IMR-90 (cell line): ENCODE results near the gene MYOM1. TPM values are rescaled to one million over a fixed set of nuclear protein-coding genes. Genes with fewer than 3 reads are reported as not detected.

Experiments
- ATAC-seq: fragments of 200-7000 bp; cut with Tn5 transposase; 2 replicates; pipeline ENCODE4 v1.9.1; 2020; ENCODE audit warnings: low read depth, mild to moderate bottlenecking, moderate library complexity
- BruUV-seq: library from RNA; stranded (reverse); fragments of 400-500 nt; replicated peaks from 2 replicates; lab custom pipeline; 2021; lab: Mats Ljungman, UMichigan
- CTCF ChIA-PET: fragments of 300-600 bp; formaldehyde crosslinking; extraction: SDS; loops from one replicate; lab custom pipeline; 2021; ENCODE audit warnings: antibody characterized with exemption; lab: Yijun Ruan, JAX
- POLR2A ChIA-PET: fragments of 300-600 bp; sonication (Branson Sonifier 250); formaldehyde crosslinking; loops from one replicate; lab custom pipeline; 2022; ENCODE audit warnings: antibody characterized with exemption; ENCODE audit not compliant: unreplicated experiment; lab: Charles Lee
- DNase-seq: peaks from one replicate; pipeline ENCODE4 v3.0.0; 2013
- H2AFZ ChIP-seq: replicated peaks from 2 replicates; pipeline ENCODE3; 2013; ENCODE audit warnings: low read length, mild to moderate bottlenecking; ENCODE audit not compliant: poor library complexity
- H2AK5ac ChIP-seq: 2 replicates; pipeline ENCODE4 v1.6.1; 2013; ENCODE audit warnings: low read depth, low read length, inconsistent platforms
- H2AK9ac ChIP-seq: replicated peaks from 2 replicates; pipeline ENCODE3; 2013; ENCODE audit warnings: mild to moderate bottlenecking, low read depth, low read length, moderate library complexity; ENCODE audit not compliant: poor library complexity
- H2BK120ac ChIP-seq: 2 replicates; pipeline ENCODE4 v1.6.1; 2013; ENCODE audit warnings: low read depth, low read length, inconsistent platforms
- H2BK15ac ChIP-seq: 3 replicates; pipeline ENCODE4 v1.6.1; 2013; ENCODE audit warnings: low read depth, low read length, inconsistent platforms
- H2BK20ac ChIP-seq: 2 replicates; pipeline ENCODE4 v1.6.1; 2013; ENCODE audit warnings: low read depth, mild to moderate bottlenecking, inconsistent platforms, low read length, moderate library complexity
- H2BK5ac ChIP-seq: 2 replicates; pipeline ENCODE4 v1.6.1; 2013; ENCODE audit warnings: mild to moderate bottlenecking, low read depth, low read length, inconsistent platforms; ENCODE audit not compliant: poor library complexity, severe bottlenecking
- H3K14ac ChIP-seq: replicated peaks from 2 replicates; pipeline ENCODE4 v1.6.1; 2013; ENCODE audit warnings: low read depth, low read length, inconsistent platforms
- H3K18ac ChIP-seq: 2 replicates; pipeline ENCODE4 v1.6.1; 2013; ENCODE audit warnings: low read depth, low read length, control low read depth
- H3K23ac ChIP-seq: 2 replicates; pipeline ENCODE4 v1.6.1; 2013; ENCODE audit warnings: low read depth, low read length, inconsistent platforms
- H3K27ac ChIP-seq: 2 replicates; pipeline ENCODE4 v1.5.1; 2013; ENCODE audit warnings: mild to moderate bottlenecking, control low read depth, low read length; ENCODE audit not compliant: insufficient read depth
- H3K27me3 ChIP-seq: 2 replicates; pipeline ENCODE4 v1.6.1; 2013; ENCODE audit warnings: low read length; ENCODE audit not compliant: control insufficient read depth, insufficient read depth
- H3K36me3 ChIP-seq: 2 replicates; pipeline ENCODE4 v1.6.1; 2013; ENCODE audit warnings: low read length, mixed read lengths; ENCODE audit not compliant: control insufficient read depth, insufficient read depth
- H3K4ac ChIP-seq: 2 replicates; pipeline ENCODE4 v1.6.1; 2013; ENCODE audit warnings: low read depth, low read length, inconsistent platforms
- H3K4me1 ChIP-seq: 2 replicates; pipeline ENCODE4 v1.6.1; 2013; ENCODE audit warnings: low read length, mixed read lengths; ENCODE audit not compliant: control insufficient read depth, insufficient read depth
- H3K4me2 ChIP-seq: 2 replicates; pipeline ENCODE4 v1.6.1; 2013; ENCODE audit warnings: low read depth, mild to moderate bottlenecking, control low read depth, low read length, moderate library complexity
- H3K4me3 ChIP-seq: 2 replicates; pipeline ENCODE4 v1.5.1; 2013; ENCODE audit warnings: low read depth, mild to moderate bottlenecking, control low read depth, low read length, moderate library complexity; ENCODE audit not compliant: insufficient read depth
- H3K56ac ChIP-seq: 2 replicates; pipeline ENCODE4 v1.6.1; 2013; ENCODE audit warnings: low read length, inconsistent platforms; ENCODE audit not compliant: insufficient read depth; ENCODE audit errors: extremely low read depth
- H3K79me1 ChIP-seq, 2 experiments: 2 replicates each; pipeline ENCODE4 v1.6.1; 2013; ENCODE audit warnings: low read length in 2 of 2, inconsistent platforms in 1 of 2, low read depth in 1 of 2
- H3K9ac ChIP-seq: 2 replicates; pipeline ENCODE4 v1.6.1; 2013; ENCODE audit warnings: low read depth, low read length, control low read depth
- H3K9me1 ChIP-seq: 2 replicates; pipeline ENCODE4 v1.6.1; 2013; ENCODE audit warnings: low read length, inconsistent platforms; ENCODE audit not compliant: insufficient read depth
- H3K9me3 ChIP-seq: 2 replicates; pipeline ENCODE4 v1.6.1; 2013; ENCODE audit warnings: low read length; ENCODE audit not compliant: control insufficient read depth, insufficient read depth
- H4K20me1 ChIP-seq: 2 replicates; pipeline ENCODE4 v1.6.1; 2013; ENCODE audit warnings: low read length, inconsistent platforms; ENCODE audit not compliant: insufficient read depth
- H4K5ac ChIP-seq: 2 replicates; pipeline ENCODE4 v1.6.1; 2013; ENCODE audit warnings: mild to moderate bottlenecking, low read depth, low read length, control low read depth
- H4K8ac ChIP-seq, 2 experiments: 2 replicates each; pipeline ENCODE4 v1.6.1; 2013; ENCODE audit warnings: low read depth in 2 of 2, low read length in 2 of 2, control low read depth in 1 of 2, inconsistent platforms in 1 of 2
- H4K91ac ChIP-seq: 2 replicates; pipeline ENCODE4 v1.6.1; 2013; ENCODE audit warnings: low read depth, low read length, inconsistent platforms; ENCODE audit not compliant: insufficient read depth
- CEBPB ChIP-seq: IDR thresholded peaks from 2 replicates; pipeline ENCODE4 v1.6.1; 2012; ENCODE audit warnings: low read depth, low read length, improper control_type of control experiment
- CHD1 ChIP-seq: IDR thresholded peaks from 2 replicates; pipeline ENCODE4 v1.6.1; 2012; ENCODE audit warnings: low read depth, low read length, improper control_type of control experiment
- FOS ChIP-seq: fragments of 150-350 bp; IDR thresholded peaks from 2 replicates; pipeline ENCODE4 v1.6.1; 2016; ENCODE audit warnings: low read depth, low read length
- MAFK ChIP-seq: IDR thresholded peaks from 2 replicates; pipeline ENCODE4 v1.6.1; 2012; ENCODE audit warnings: low read depth, low read length, improper control_type of control experiment
- MAZ ChIP-seq: IDR thresholded peaks from 2 replicates; pipeline ENCODE4 v1.6.1; 2012; ENCODE audit warnings: low read depth, mild to moderate bottlenecking, low read length, improper control_type of control experiment, moderate library complexity, borderline replicate concordance
- POLR2A ChIP-seq: IDR thresholded peaks from 2 replicates; pipeline ENCODE4 v1.6.1; 2012; ENCODE audit warnings: mild to moderate bottlenecking, low read depth, low read length
- RAD21 ChIP-seq: IDR thresholded peaks from 2 replicates; pipeline ENCODE4 v1.6.1; 2012; ENCODE audit warnings: low read length, improper control_type of control experiment
- RFX5 ChIP-seq: IDR thresholded peaks from 2 replicates; pipeline ENCODE4 v1.8.0; 2012; ENCODE audit warnings: low read depth, mild to moderate bottlenecking, low read length, moderate library complexity
- WGBS, 2 experiments: methylation state at CpG; one replicate each; pipeline versions ENCODE4 v1.1.5 to v1.1.7; 2013; ENCODE audit warnings: missing lambda C conversion rate in 2 of 2; ENCODE audit not compliant: insufficient read length in 1 of 2; ENCODE audit errors: extremely low coverage in 2 of 2; 5-methylcytosine and 5-hydroxymethylcytosine counted together
- dilution Hi-C: fragments of 300-500 bp; cut with HindIII; formaldehyde crosslinking; loops from one replicate; pipeline ENCODE4 v1.14.3; 2018; ENCODE audit warnings: low sequenced_read_pairs; ENCODE audit not compliant: unreplicated experiment
- in situ Hi-C: fragments of 300-500 bp; cut with MboI; formaldehyde crosslinking; loops from 3 replicates; pipeline ENCODE4 v1.14.3; 2019; ENCODE audit warnings: low sequenced_read_pairs, inconsistent platforms, mixed read lengths
- intact Hi-C: fragments of 100-400 bp; cut with micrococcal nuclease; formaldehyde crosslinking; loops from 2 replicates; pipeline ENCODE4 v1.10.0; 2022
- polyA plus RNA-seq, 3 experiments: library from polyadenylated mRNA; depleted of rRNA; stranded (reverse); fragments of >200 nt; gene quantifications; 2 replicates each; pipeline ENCODE4 v1.2.3, GENCODE V29; 2012; ENCODE audit warnings: low replicate concordance in 1 of 3
- total RNA-seq: library from RNA; depleted of rRNA; stranded (reverse); fragments of >200 nt; gene quantifications from 2 replicates; pipeline ENCODE4 v1.2.3, GENCODE V29; 2012
- TF ChIP-seq, protein P1 (sequence below): fragments of 150-350 bp; IDR thresholded peaks from 2 replicates; pipeline ENCODE4 v1.6.1; 2017; ENCODE audit warnings: mild to moderate bottlenecking, antibody characterized with exemption, low read length, low read depth
- TF ChIP-seq, protein P2 (sequence below): conservative IDR thresholded peaks from 2 replicates; pipeline ENCODE4 v1.5.1; 2012; ENCODE audit warnings: mild to moderate bottlenecking, low read depth, low read length, improper control_type of control experiment

Gene MYOM1
- total and polyA plus RNA-seq, 2 of the 4 experiments (the other 2 are of a cell fraction): under 0.01 to 0.10 TPM

DNA sequence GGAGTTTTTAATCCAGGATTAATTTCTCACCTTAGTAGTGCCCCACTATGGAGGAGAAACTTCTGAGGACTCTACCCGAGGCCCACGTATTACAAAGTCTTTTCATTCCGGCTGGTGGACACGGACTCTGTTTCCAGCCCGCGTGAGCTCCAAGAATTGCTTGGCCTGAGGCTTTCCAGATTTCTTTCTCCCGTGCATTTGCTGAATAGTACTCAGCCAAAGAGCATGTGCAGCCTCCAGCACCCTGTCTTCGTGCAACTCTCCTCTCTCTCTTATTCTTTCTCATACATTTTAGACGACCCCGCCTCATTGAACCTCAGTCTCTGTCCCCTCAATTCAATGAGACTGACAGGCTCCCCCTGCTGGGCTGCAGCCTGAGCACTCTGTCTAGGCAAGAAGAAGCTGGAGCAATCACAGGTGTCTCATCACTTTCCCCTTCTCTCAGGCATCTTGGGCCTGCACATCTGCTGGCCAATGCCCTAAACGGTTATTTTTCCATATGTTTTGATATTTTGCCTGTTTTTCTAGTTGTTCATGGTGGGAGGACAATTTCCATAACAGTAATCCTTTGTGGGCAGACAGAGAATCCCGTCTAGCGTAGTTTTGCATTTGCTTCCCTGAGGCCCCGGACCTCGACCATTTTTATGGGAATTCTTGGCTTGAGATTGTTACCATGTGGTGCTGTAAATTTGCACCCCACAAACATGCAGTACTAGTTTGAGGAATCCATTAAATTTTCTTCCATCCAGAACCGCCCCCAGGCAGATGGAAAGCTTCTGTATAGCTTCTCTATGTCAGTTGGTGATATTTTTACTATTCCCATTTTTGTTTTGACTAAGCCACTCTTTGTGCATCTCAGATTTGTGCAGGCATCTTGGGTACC lies 156.7 kb downstream of the MYOM1 start (continued):
- TF ChIP-seq MAFK: no peak
- TF ChIP-seq RFX5: no peak

DNA sequence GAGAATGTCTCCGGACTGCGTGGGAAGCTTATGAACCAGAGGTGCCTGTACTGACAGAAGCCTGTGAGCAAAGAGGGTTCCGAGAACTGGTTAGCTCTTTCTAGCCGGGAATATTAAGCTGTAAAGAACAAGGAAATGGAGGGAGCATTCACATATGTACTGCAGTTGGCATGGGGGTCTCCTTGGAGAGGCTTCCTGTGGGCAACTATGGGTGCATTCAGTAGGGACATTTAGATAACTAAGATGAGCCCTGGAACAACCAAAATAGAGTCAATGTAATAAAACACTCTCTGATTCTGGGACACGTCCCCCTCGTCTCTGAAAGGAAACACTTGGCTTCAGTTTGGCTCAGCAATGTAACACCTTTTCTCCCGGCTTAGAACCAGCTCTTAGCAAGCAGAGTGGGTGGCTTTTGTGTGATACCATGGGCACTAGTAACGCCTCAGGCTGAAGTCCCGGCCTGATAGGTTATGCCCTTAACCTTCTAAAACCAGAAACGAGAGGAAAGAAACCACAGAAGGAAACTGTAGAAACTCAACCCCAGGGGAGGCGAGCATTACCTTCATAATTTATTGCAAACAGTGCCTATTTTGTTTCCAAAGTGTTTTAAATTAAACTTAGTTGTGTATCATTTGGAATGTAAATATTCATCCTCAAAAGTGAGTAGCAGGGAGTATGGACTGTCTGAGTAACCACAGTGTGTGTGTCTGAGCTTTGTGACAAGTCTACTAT lies 158.0 kb downstream of the MYOM1 start:
- no peaks in the 10 kb centered on the region for H3K9me3 ChIP-seq

More for the DNA sequence above, 158.0 kb downstream of the MYOM1 start:
- Histone ChIP-seq H4K5ac (no peak overlapping the region), H2AK9ac (no peak overlapping the region), H2BK5ac (no peak overlapping the region), H3K79me1 (no peaks in the 10 kb centered on the region), H4K91ac (no peak overlapping the region), H3K36me3 (no peaks in the 10 kb centered on the region), H3K27me3 (peaks cover 8% of the 10 kb centered on the region), H2AFZ (no peak overlapping the region), H3K4me1 (peaks cover 2% of the 10 kb centered on the region; the same call in 1 of the 2 replicates), H2BK15ac (no peak overlapping the region), H2AK5ac (no peak overlapping the region), H3K27ac (no peak overlapping the region), H4K20me1 (no peaks in the 10 kb centered on the region), H3K9ac (no peak overlapping the region), H3K4me3 (no peak overlapping the region), H2BK120ac (no peak overlapping the region), H3K14ac (no peak overlapping the region), H2BK20ac (no peak overlapping the region), H4K8ac (no peak overlapping the region), H3K23ac (no peak overlapping the region), H3K18ac (no peak overlapping the region), H3K4me2 (peak overlapping the region; percentile 7; the same call in 1 of the 2 replicates), H3K4ac (no peak overlapping the region), H3K9me1 (peaks cover 5% of the 10 kb centered on the region; the same call in 1 of the 2 replicates), H3K56ac (no peak overlapping the region)
- dilution Hi-C loops (no loop called here), intact Hi-C loops (loop anchor here (2.0 to 5.0 kb wide), 2 partner anchors 36 to 49 kb away; partner anchors contain the start of gene LPIN2), in situ Hi-C loops (no loop called here)
- no TSS peak for BruUV-seq
- ATAC-seq (peak; percentile 79), DNase-seq (peak; percentile 25)
- ChIA-PET CTCF (interaction anchor here (0.6 to 2.3 kb wide), 8 partner anchors 13 to 114 kb away, joined by 3 to 16 read pairs (median 3); no protein-coding TSS in a partner anchor), POLR2A (no interaction called here)
- 41% methylated on average over 2 of the region's 11 CpGs; no CpG with 5 or more reads in 1 of the 2 experiments for WGBS, 2 experiments
- TF ChIP-seq, protein P1, sequence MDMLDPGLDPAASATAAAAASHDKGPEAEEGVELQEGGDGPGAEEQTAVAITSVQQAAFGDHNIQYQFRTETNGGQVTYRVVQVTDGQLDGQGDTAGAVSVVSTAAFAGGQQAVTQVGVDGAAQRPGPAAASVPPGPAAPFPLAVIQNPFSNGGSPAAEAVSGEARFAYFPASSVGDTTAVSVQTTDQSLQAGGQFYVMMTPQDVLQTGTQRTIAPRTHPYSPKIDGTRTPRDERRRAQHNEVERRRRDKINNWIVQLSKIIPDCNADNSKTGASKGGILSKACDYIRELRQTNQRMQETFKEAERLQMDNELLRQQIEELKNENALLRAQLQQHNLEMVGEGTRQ: no peak
- TF ChIP-seq RAD21 (no peak), MAZ (no peak), FOS (no peak), POLR2A (no peak), CHD1 (no peak), CEBPB (no peak)
- TF ChIP-seq, protein P2, sequence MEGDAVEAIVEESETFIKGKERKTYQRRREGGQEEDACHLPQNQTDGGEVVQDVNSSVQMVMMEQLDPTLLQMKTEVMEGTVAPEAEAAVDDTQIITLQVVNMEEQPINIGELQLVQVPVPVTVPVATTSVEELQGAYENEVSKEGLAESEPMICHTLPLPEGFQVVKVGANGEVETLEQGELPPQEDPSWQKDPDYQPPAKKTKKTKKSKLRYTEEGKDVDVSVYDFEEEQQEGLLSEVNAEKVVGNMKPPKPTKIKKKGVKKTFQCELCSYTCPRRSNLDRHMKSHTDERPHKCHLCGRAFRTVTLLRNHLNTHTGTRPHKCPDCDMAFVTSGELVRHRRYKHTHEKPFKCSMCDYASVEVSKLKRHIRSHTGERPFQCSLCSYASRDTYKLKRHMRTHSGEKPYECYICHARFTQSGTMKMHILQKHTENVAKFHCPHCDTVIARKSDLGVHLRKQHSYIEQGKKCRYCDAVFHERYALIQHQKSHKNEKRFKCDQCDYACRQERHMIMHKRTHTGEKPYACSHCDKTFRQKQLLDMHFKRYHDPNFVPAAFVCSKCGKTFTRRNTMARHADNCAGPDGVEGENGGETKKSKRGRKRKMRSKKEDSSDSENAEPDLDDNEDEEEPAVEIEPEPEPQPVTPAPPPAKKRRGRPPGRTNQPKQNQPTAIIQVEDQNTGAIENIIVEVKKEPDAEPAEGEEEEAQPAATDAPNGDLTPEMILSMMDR: no peak
